ENCODE measurements around the gene ZNF723.
"Not testable (repeated sequence)": the region's sequence is repeated elsewhere in the genome, so short reads cannot be mapped to it uniquely, and the experiment has no call there.

The ZNF723 gene

GRCh38 chr19:22832031-22832762 lies at the start of gene ZNF723:
Gene ZNF723, plus strand, starts transcription at chr19:22832291. Its CDS starts 89 bp downstream, at chr19:22832380.
- no peaks in the 10 kb centered on the region for H3K27me3 Mint-ChIP-seq
- intact Hi-C loops (cut with micrococcal nuclease), result no loop called here
- H3K4me1 Mint-ChIP-seq (ENCODE audit: low read depth), result no peaks in the 10 kb centered on the region
- peaks cover 86% of the 10 kb centered on the region for H3K9me3 Mint-ChIP-seq
- H3K36me3 Mint-ChIP-seq (ENCODE audit: low read depth), result no peaks in the 10 kb centered on the region
- H3K27ac Mint-ChIP-seq, result no peak within 1 kb of the TSS
- no peak within 1 kb of the TSS for H3K4me3 Mint-ChIP-seq

- peaks cover 7% of the 10 kb centered on the region for H3K27me3 Mint-ChIP-seq
Measured at GRCh38 chr19:22783651-22784410, 48.3 kb upstream of the ZNF723 start, which contains the start of gene ZNF99. Gene ZNF99, minus strand, starts transcription at chr19:22784151. Its CDS starts 135 bp downstream, at chr19:22784016.

DNA sequence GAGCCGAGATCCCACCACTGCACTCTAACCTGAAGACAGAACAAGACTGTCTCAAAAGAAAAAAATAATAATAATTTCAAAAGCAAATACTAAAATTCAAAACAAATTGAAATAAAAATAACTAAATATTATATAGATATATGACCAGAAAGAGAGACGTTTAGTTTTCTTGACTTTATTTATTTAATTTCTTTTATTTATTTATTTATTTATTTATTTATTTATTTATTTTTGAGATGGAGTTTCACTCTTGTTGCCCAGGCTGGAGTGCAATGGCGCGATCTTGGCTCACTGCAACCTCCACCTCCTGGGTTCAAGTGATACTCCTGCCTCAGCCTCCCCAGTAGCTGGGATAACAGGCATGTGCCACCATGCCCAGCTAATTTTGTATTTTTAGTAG lies 39.2 kb upstream of the ZNF723 start:
- H3K36me3 Mint-ChIP-seq (ENCODE audit: low read depth); H3K4me3 Mint-ChIP-seq; H3K27ac Mint-ChIP-seq; H3K27me3 Mint-ChIP-seq; H3K4me1 Mint-ChIP-seq (ENCODE audit: low read depth); intact Hi-C loops (cut with micrococcal nuclease): not testable (repeated sequence)
- H3K9me3 Mint-ChIP-seq, result peaks cover 69% of the 10 kb centered on the region

More at GRCh38 chr19:22783651-22784410, 48.3 kb upstream of the ZNF723 start, which contains the start of gene ZNF99:
- H3K36me3 Mint-ChIP-seq (ENCODE audit: low read depth), result no peaks in the 10 kb centered on the region
- H3K4me3 Mint-ChIP-seq, result peak within 1 kb of the TSS; percentile 28
- peaks cover 58% of the 10 kb centered on the region for H3K9me3 Mint-ChIP-seq
- intact Hi-C loops (cut with micrococcal nuclease), result no loop called here
- H3K27ac Mint-ChIP-seq, result no peak within 1 kb of the TSS
- H3K4me1 Mint-ChIP-seq (ENCODE audit: low read depth), result no peaks in the 10 kb centered on the region

DNA sequence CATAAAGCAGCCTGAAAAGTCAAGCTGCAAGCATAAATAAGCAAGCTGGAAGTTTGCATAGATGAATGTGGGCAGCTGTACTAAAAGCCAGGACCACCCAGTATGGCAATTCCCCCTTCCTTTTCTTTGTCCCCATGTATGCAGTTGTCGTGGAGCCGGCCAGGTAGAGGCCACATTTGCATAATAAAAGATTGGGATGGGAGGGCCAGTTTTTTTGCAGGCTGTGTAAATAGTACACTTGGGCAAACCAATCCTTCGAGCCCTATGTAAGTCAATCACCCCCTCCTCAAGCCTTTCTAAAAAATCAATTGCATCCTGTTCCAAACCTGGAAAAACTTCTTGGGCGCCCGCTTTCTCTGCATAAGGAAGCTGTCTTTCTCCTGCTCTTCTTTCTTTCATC lies 35.1 kb upstream of the ZNF723 start:
- no peaks in the 10 kb centered on the region for H3K36me3 Mint-ChIP-seq (ENCODE audit: low read depth)
- H3K9me3 Mint-ChIP-seq, result peaks cover 83% of the 10 kb centered on the region
- no peaks in the 10 kb centered on the region for H3K4me1 Mint-ChIP-seq (ENCODE audit: low read depth)
- intact Hi-C loops (cut with micrococcal nuclease), result no loop called here
- H3K27me3 Mint-ChIP-seq, result no peaks in the 10 kb centered on the region
- H3K4me3 Mint-ChIP-seq, result no peak overlapping the region
- no peak overlapping the region for H3K27ac Mint-ChIP-seq

DNA sequence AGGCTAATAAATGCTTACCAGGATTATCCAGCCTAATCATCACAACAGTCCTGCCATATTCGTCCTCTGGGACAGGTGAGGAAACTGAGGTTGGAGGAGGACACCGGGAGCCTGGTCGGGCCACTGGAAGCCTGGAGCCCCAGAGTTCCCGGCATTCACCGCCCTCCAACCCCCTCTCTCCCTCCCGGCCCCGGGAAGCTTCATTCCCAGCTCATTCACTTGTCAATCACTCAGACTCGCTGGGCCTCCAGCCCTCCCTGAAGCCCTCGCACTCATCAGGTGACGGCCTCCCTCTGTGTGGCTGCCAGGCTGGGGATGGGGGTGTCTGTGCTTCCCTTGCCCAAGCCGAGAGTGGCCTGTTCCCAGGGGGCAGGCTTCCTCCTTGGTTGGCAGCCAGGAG lies 25.7 kb upstream of the ZNF723 start:
- intact Hi-C loops (cut with micrococcal nuclease), result no loop called here
- H3K27me3 Mint-ChIP-seq, result peaks cover 2% of the 10 kb centered on the region
- H3K9me3 Mint-ChIP-seq, result peaks cover 62% of the 10 kb centered on the region
- no peaks in the 10 kb centered on the region for H3K4me1 Mint-ChIP-seq (ENCODE audit: low read depth)
- H3K36me3 Mint-ChIP-seq (ENCODE audit: low read depth), result no peaks in the 10 kb centered on the region
- H3K27ac Mint-ChIP-seq, result no peak overlapping the region
- no peak overlapping the region for H3K4me3 Mint-ChIP-seq

GRCh38 chr19:22807061-22807835 lies 24.8 kb upstream of the ZNF723 start:
- Mint-ChIP-seq H3K27me3 (peaks cover 2% of the 10 kb centered on the region), H3K4me1 (ENCODE audit: low read depth) (no peaks in the 10 kb centered on the region), H3K36me3 (ENCODE audit: low read depth) (no peaks in the 10 kb centered on the region), H3K27ac (no peak overlapping the region), H3K9me3 (peaks cover 60% of the 10 kb centered on the region), H3K4me3 (no peak overlapping the region)
- intact Hi-C loops (cut with micrococcal nuclease), result no loop called here

- Mint-ChIP-seq H3K27ac (no peak overlapping the region), H3K4me1 (ENCODE audit: low read depth) (no peaks in the 10 kb centered on the region), H3K36me3 (ENCODE audit: low read depth) (no peaks in the 10 kb centered on the region), H3K4me3 (no peak overlapping the region), H3K9me3 (peaks cover 97% of the 10 kb centered on the region), H3K27me3 (no peaks in the 10 kb centered on the region)
- intact Hi-C loops (cut with micrococcal nuclease), result no loop called here
Measured at GRCh38 chr19:22814124-22814523, 18.0 kb upstream of the ZNF723 start.

DNA sequence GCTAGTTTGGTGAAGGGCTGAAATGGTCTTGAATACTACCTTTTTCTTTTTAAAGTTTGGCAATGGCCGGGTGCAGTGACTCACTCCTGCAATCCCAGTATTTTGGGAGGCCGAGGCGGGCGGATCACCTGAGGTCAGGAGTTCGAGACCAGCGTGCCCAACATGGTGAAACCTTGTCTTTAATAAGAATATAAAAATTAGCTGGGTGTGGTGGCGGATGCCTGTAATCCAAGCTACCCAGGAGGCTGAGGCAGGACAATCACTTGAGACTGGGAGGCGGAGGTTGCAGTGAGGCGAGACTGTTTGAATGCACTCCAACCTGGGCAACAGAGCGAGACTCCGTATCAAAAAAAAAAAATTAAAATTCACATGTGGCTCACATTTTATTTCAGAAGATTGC lies 880 bp upstream of the ZNF723 start:
- H3K9me3 Mint-ChIP-seq, result peaks cover 79% of the 10 kb centered on the region
- no peaks in the 10 kb centered on the region for H3K27me3 Mint-ChIP-seq
- H3K27ac Mint-ChIP-seq, result no peak overlapping the region
- no peaks in the 10 kb centered on the region for H3K36me3 Mint-ChIP-seq (ENCODE audit: low read depth)
- intact Hi-C loops (cut with micrococcal nuclease), result no loop called here
- no peaks in the 10 kb centered on the region for H3K4me1 Mint-ChIP-seq (ENCODE audit: low read depth)
- no peak overlapping the region for H3K4me3 Mint-ChIP-seq

- H3K27me3 Mint-ChIP-seq; H3K27ac Mint-ChIP-seq; H3K4me1 Mint-ChIP-seq (ENCODE audit: low read depth); H3K36me3 Mint-ChIP-seq (ENCODE audit: low read depth); intact Hi-C loops (cut with micrococcal nuclease); H3K4me3 Mint-ChIP-seq: not testable (repeated sequence)
- peaks cover 58% of the 10 kb centered on the region for H3K9me3 Mint-ChIP-seq
Measured at GRCh38 chr19:22857713-22858320, 25.7 kb downstream of the ZNF723 start.

- no peaks in the 10 kb centered on the region for H3K36me3 Mint-ChIP-seq (ENCODE audit: low read depth)
- H3K27ac Mint-ChIP-seq, result no peak overlapping the region
- peaks cover 60% of the 10 kb centered on the region for H3K9me3 Mint-ChIP-seq
- H3K27me3 Mint-ChIP-seq, result no peaks in the 10 kb centered on the region
- no peaks in the 10 kb centered on the region for H3K4me1 Mint-ChIP-seq (ENCODE audit: low read depth)
- intact Hi-C loops (cut with micrococcal nuclease), result no loop called here
- no peak overlapping the region for H3K4me3 Mint-ChIP-seq
Measured at GRCh38 chr19:22882797-22883196, 50.7 kb downstream of the ZNF723 start.

DNA sequence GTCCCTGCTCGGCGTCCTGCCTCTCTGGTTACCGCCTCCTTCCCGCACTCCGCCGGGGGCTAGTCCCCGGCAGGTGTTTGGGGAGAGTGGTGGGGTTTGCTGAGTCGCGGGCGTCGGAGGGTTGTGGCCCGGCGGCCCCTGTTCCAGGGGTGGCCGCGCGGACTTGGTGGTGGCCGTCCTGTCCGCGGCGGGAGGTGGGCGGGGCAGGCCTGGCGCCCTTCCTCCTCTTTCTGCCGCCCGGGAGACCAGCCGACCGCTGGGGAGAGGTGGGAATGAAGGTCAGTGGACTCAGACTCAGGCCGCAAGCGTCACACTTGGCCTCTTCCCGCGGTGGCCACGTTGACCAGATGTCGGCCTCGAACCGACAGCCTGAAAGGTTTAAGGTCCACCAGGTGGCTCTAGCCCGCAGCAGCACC lies 61.8 kb downstream of the ZNF723 start:
- intact Hi-C loops (cut with micrococcal nuclease), result no loop called here
- Mint-ChIP-seq H3K27me3 (no peaks in the 10 kb centered on the region), H3K4me3 (no peak overlapping the region)

GRCh38 chr19:22901431-22902130 lies 69.5 kb downstream of the ZNF723 start:
- Mint-ChIP-seq H3K27me3 (no peaks in the 10 kb centered on the region), H3K27ac (no peak overlapping the region)
- intact Hi-C loops (cut with micrococcal nuclease), result no loop called here

More for the DNA sequence above, 61.8 kb downstream of the ZNF723 start:
- Mint-ChIP-seq H3K9me3 (peaks cover 72% of the 10 kb centered on the region), H3K27ac (no peak overlapping the region), H3K4me1 (ENCODE audit: low read depth) (no peaks in the 10 kb centered on the region), H3K36me3 (ENCODE audit: low read depth) (no peaks in the 10 kb centered on the region)

More at GRCh38 chr19:22901431-22902130, 69.5 kb downstream of the ZNF723 start:
- no peak overlapping the region for H3K4me3 Mint-ChIP-seq
- no peaks in the 10 kb centered on the region for H3K36me3 Mint-ChIP-seq (ENCODE audit: low read depth)
- H3K4me1 Mint-ChIP-seq (ENCODE audit: low read depth), result no peaks in the 10 kb centered on the region
- H3K9me3 Mint-ChIP-seq, result peaks cover 78% of the 10 kb centered on the region
